HepG2 (cell line): Measurements from ENCODE around the gene NRAP.

Experiments used
- MAX ChIP-seq: IDR thresholded peaks from 2 replicates; pipeline ENCODE4 v1.6.1; 2012; ENCODE audit warnings: inconsistent platforms
- RFX5 ChIP-seq: IDR thresholded peaks from 2 replicates; pipeline ENCODE4 v1.6.1; 2011; ENCODE audit warnings: low read depth, low read length, improper control_type of control experiment

DNA sequence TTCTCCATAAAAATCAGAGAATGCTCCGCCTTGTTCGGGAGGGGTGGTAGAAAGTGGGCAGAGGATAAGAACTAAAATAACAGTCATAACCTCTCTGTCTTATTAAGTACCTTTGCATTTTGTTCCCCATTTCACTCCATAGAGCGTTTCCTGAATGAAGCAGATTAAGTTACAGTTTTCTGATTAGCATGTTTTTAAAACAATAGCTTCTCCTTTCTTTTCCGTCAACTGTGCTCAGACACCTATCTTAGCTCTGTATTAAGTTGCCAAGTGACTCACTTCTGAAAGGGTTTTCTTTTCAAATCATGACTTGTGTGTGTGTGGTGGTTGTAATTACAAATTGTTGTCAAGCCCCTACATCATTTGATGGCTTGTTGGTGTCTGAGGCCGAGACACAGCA, 109.6 kb downstream of the NRAP start:
- TF ChIP-seq MAX (no peak), RFX5 (no peak)
